Measurements from ENCODE around the gene SCAPER.
"Not testable (repeated sequence)": the region's sequence is repeated elsewhere in the genome, so short reads cannot be mapped to it uniquely, and the experiment has no call there.

Gene SCAPER

DNA sequence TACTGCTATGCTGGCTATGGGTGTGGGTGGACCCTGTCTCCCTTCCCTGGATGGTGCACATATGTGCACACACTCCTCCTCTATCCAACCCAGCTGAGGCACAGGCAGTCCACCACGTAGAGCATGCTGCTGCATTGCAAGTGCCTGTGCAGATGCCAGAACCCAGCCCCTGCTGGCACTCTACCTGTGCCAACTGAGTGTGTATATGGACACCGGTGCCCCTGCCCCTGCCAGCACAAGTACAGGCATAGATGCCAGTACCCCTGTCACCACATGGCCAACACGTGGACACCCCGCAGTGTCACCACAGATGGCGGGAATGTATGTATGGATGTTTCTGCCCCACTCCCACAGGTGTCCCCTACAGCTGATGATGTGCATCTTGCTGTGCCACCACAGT, 352.0 kb downstream of the SCAPER start:
- no peak for DNase-seq

- DNase-seq: no peak
Observed at GRCh38 chr15:76546805-76547204, 358.3 kb downstream of the SCAPER start.

DNA sequence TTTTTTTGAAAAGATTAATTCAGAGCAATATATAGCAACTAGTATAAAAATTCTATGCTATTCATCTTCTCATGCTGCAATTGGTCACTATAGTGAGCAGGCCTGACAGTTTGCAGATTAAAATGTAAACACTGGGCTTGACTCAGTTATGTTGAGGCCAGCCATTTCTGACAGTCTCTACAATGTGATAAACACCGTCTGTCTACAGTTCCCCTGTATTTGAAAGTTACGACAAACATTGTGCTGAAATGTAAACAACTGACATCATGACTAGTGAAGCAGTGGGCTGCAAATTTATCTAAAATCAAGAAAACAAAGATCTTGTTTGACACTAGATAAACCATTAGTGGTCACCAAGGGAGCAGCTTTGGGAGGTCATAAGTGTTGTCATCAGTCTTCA, 371.1 kb downstream of the SCAPER start:
- no peak for DNase-seq

DNA sequence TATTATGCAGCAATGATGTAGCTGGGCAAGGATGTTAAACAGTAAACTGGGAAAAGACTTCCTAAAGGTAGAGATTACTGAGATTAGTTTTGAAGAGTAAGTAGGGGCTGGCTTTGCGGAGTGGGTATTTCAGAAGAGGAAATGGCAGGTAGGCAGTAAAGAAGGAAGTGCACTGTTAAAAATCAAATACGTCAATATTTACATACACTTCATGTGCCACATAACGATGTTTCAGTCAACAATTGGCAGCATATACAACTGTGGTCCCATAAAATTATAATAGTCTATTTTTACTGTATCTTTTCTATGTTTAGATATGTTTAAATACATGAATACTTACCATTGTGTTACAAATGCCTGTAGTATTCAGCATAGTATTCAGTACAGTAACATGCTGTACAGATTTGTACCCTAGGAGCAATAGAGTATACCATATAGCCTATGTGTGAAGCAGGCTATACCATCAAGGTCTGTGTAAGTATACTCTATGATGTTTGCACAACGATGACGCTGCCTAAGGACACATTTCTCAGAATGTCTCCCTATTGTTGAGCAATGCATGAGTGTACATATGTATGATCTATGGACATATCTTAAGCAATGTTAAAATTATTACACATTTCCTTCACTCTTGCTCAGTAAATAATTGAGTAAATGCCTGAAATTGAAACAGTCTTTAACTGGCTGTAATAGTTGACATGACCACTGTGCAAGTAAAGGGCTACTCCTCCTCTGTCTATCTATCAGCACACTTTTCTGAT, 371.9 kb downstream of the SCAPER start:
- peak; percentile 96 for DNase-seq

DNA sequence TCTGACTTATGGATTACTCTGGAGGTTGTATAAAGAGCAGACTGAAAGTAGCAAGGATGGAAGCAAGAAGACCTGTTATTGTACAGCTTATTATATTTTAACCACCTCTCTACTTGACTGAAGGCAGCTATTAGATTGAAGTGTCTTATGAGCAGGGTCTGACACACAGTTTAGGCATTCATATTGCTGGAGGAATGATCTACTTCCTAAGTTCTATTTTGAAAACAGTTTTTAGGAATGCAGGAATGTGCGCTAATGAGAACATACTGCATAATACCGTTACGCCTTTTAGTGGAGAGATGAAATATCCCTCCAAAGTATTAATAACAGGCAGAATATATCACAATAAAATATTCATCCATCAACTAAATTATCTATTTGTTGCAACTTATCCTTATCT, 375.2 kb downstream of the SCAPER start:
- no peak for DNase-seq

DNA sequence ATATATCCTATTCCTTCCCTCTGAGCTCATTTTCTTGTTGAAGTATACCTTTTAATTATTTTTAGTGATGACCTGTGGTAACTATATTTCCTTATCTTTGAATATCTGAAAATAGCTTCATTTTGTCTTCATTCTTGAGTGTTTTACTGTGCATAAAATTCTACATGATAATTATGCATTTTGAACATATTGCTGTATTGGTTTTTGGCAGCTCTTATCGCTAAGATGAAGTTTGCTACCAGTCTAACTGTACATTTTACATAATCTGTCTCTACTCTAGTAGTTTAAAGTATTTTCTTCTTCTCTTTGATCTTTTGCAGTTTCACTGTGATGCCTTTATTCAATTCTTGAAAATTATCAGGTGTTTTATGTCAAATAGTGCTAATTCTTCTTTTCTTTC, 379.0 kb downstream of the SCAPER start:
- DNase-seq: no peak

DNA sequence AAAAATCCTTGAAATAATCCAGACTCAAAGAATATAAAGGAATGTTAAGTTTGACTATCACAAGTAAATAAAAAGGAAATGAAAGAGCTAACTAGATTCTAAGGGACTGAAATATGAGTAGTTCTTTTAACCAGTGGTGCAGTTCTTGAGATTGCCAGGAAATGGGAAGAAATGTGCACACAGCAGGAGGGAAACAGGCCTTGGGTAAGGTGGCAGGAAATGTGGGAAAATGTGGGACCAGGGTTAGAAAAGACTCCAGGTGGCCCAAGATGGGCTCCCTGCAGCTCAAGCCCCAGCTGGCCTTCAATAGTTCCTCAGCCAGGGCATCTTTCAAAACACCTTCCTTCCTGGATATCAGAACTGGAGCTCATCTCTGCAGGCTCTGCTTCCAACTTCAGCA, 387.2 kb downstream of the SCAPER start:
- no peak for DNase-seq

- no peak for DNase-seq
Observed at GRCh38 chr15:76514282-76514681, 390.9 kb downstream of the SCAPER start.

- no peak for DNase-seq
Observed at GRCh38 chr15:76512971-76513370, 392.2 kb downstream of the SCAPER start.

- not testable (repeated sequence) for DNase-seq
Observed at GRCh38 chr15:76510663-76511062, 394.5 kb downstream of the SCAPER start.

- DNase-seq: no peak
Observed at GRCh38 chr15:76503804-76504203, 401.3 kb downstream of the SCAPER start.

DNA sequence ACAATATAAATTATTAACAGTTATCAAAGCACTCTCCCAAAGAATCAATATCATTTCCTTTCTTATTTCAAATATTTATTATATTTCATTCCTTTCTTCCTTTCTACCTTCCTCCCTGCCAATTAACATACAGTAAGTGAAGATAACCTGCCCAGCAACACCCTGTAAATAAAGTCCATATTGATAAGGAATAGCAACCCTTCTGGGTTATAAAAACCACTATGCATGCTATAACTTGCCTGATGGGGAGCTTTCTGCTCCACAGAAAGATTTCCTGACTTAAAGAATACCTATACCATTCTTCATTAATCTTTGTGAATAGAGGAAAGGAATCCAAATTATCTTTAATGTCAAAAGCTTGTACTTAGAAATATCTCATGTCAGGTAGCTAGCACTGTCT, 402.0 kb downstream of the SCAPER start:
- no peak for DNase-seq

DNA sequence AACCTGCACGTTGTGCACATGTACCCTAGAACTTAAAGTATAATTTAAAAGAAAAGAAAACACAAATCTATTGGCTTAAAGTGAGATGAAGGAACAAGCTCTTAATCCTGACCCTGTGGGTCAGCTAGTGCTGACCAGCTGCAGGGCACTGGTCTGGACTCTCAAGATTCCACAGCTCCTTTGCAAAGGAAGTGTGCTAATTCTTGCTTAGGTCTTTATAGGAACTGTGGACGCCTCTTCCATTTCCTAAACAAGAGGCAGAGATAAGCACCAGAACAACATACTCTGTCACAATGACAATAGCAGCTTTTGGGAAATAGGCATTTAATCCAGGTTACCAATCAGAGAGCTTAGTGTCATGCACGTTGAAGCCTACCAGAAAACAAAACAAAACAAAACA, 402.5 kb downstream of the SCAPER start:
- no peak for DNase-seq

DNA sequence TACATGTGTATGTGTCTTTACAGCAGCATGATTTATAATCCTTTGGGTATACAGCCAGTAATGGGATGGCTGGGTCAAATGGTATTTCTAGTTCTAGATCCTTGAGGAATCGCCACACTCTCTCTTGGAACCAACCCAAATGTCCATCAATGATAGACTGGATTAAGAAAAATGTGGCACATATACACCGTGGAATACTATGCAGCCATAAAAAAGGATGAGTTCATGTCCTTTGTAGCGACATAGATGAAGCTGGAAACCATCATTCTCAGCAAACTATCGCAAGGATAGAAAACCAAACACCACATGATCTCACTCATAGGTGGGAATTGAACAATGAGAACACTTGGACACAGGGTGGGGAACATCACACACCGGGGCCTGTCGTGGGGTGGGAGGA, 403.0 kb downstream of the SCAPER start:
- DNase-seq: not testable (repeated sequence)

DNA sequence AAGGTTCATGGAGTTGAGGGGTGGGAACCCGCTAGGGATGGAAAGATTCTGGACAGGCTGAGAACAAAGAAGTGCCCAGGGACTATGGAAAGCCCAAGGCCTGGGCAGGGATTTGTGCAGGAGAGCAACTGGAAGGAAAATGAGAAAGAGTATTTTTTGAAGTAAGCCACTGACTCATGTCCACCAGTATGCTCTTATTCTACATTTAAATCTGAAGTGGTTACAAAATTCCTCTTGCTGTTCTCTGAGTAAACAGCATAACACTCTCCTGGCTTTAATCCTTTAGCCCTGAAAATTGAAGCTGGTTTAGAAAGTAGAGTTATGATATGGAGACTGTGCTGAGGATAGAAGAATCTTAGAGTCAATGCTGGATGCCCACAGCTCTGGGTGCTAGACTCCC, 403.4 kb downstream of the SCAPER start:
- DNase-seq: no peak

DNA sequence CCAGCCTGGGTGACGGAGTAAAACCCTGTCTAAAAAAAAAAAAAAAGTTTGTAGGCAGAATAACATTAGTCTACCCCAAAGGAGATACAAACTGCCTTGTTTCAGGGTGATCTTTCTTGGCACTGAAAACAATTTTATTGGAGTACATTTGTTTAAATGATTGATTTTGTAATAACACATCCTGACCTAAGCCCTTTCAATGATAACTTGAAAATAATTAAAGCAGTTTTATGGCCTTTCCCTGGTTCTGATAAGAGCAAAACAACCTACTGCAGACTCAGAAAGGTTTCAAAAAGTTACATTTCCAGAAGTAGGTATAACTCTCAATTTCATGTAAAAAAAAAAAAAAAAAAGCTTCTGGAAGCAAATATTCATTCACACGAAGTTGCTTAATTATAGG, 404.1 kb downstream of the SCAPER start:
- no peak for DNase-seq

DNA sequence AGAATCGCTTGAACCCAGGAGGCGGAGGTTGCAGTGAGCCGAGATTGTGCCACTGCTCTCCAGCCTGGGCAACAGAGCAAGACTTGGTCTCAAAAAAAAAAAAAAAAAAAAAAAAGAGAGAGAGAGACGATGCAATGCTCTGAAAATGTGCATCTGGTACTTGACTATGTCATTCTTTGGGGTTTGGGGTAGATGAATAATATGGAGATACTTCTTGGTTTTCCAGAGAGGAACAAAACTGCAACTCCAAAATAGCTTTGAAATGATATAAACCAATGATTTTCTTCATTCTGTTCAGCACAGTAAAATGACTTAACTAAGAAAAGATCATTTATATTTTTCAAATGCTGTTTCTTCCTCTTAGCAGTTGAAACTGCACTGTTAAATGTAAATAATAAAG, 409.7 kb downstream of the SCAPER start:
- no peak for DNase-seq

- DNase-seq: no peak
Observed at GRCh38 chr15:76492538-76492937, 412.6 kb downstream of the SCAPER start.

DNA sequence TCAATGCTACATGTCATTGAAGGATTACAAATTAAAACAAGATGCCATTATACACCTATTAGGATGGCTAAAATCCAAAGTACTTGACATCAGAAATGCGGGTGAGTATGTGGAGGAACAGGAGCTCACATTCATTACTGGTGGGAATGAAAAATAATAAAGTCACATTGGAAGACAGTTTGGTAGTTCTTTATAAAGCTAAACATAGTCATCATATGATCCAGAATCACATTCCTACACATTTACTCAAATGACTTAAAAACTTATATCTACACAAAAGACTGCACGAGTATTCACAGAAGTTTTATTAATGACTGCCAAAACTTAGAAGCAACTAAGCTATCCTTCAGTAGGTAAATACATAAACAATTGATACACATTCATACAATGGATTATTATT, 421.4 kb downstream of the SCAPER start:
- no peak for DNase-seq

GRCh38 chr15:76483018-76483417, 422.1 kb downstream of the SCAPER start:
- no peak for DNase-seq

- no peak for DNase-seq
Observed at GRCh38 chr15:76480267-76480666, 424.9 kb downstream of the SCAPER start.

GRCh38 chr15:76470691-76471090, 434.4 kb downstream of the SCAPER start:
- no peak for DNase-seq

GRCh38 chr15:76468722-76469121, 436.4 kb downstream of the SCAPER start:
- no peak for DNase-seq

GRCh38 chr15:76467136-76467535, 438.0 kb downstream of the SCAPER start:
- no peak for DNase-seq

GRCh38 chr15:76465728-76466127, 439.4 kb downstream of the SCAPER start:
- no peak for DNase-seq
